ENCODE results near the gene MFAP5. TPM values are rescaled to one million over a fixed set of nuclear protein-coding genes. Genes with fewer than 3 reads are reported as not detected.

The MFAP5 gene
- total RNA-seq, 1 experiment from 2014 or later, result 0.26 TPM

- TF ChIP-seq CTCF (conservative IDR thresholded peaks at IDR 0.05), result no peak
- Histone ChIP-seq H3K56ac (ENCODE audit: insufficient read length, low read depth, low read length) (no peak overlapping the region), H4K5ac (ENCODE audit: insufficient read length, low read depth, low read length) (no peak overlapping the region), H3K27me3 (ENCODE audit: insufficient read depth, low read length) (no peaks in the 10 kb centered on the region), H2BK15ac (ENCODE audit: low read depth, low read length) (no peak overlapping the region), H3K4me1 (ENCODE audit: insufficient read depth, low read length) (0 out of 2 replicates have a peak, but pooled peaks cover 4% of the 10 kb centered on the region), H3K23me2 (ENCODE audit: insufficient read length, low read depth, low read length, poor library complexity, severe bottlenecking) (no peaks in the 10 kb centered on the region), H3K27ac (ENCODE audit: insufficient read length, low read depth, low read length) (no peak overlapping the region), H2BK12ac (ENCODE audit: insufficient read length, low read depth, low read length) (no peak overlapping the region), H3K14ac (ENCODE audit: insufficient read depth, low read length) (no peak overlapping the region), H3K23ac (ENCODE audit: insufficient read length, low read depth, low read length) (no peak overlapping the region), H3K9ac (ENCODE audit: extremely low read depth, insufficient read length, low read length) (no peak overlapping the region), H4K8ac (replicated peaks; ENCODE audit: insufficient read length, low read depth, low read length) (no peak overlapping the region), H2BK5ac (ENCODE audit: insufficient read length, low read length) (no peak overlapping the region), H3K79me2 (ENCODE audit: insufficient read depth, low read length) (no peaks in the 10 kb centered on the region), H3K4me2 (ENCODE audit: insufficient read depth, insufficient read length, low read length) (no peak overlapping the region), H2BK120ac (ENCODE audit: low read depth, low read length, poor library complexity, severe bottlenecking) (no peak overlapping the region), H2AK5ac (ENCODE audit: insufficient read length, low read length) (no peak overlapping the region), H3T11ph (ENCODE audit: low read length) (no peak overlapping the region), H4K91ac (ENCODE audit: insufficient read length, low read depth, low read length) (no peak overlapping the region), H3K9me3 (ENCODE audit: control insufficient read depth, low read depth, low read length) (no peaks in the 10 kb centered on the region), H4K20me1 (ENCODE audit: control insufficient read depth, insufficient read depth, insufficient read length) (no peaks in the 10 kb centered on the region), H2BK20ac (ENCODE audit: low read depth, low read length, poor library complexity, severe bottlenecking) (no peak overlapping the region), H3K79me1 (ENCODE audit: insufficient read depth, low read depth, low read length, poor library complexity, severe bottlenecking) (no peaks in the 10 kb centered on the region), H2AFZ (ENCODE audit: low read length) (no peak overlapping the region), H3K18ac (ENCODE audit: insufficient read length, low read depth, low read length) (no peak overlapping the region), H3K4ac (ENCODE audit: low read depth, low read length) (no peak overlapping the region)
- no peak for DNase-seq
- no peak overlapping the region for H3K27ac Mint-ChIP-seq
- no CpG with 5 or more reads among the region's 8 CpGs for WGBS (ENCODE audit: extremely low coverage, insufficient read length, low lambda C conversion rate)
- H3K4me3 Mint-ChIP-seq, result no peak overlapping the region
- H3K4me1 Mint-ChIP-seq, result peaks cover 9 to 21% of the 10 kb centered on the region in 2 experiments
- H3K27me3 Mint-ChIP-seq (ENCODE audit: low read depth), result no peaks in the 10 kb centered on the region
- no peaks in the 10 kb centered on the region for H3K9me3 Mint-ChIP-seq
- H3K36me3 Mint-ChIP-seq (ENCODE audit: insufficient read depth in 1 of 3, low read depth in 3 of 3), result no peaks in the 10 kb centered on the region
These were observed 13.9 kb downstream of the MFAP5 start for GRCh38 chr12:8648576-8649205.
